Psoas muscle (tissue), 8 donors: Measurements from ENCODE around the gene NEAT1. TPM values are rescaled to one million over a fixed set of nuclear protein-coding genes. Genes with fewer than 3 reads are reported as not detected.

Experiments used
- ATAC-seq, 4 donors: fragments of 200-7000 bp; cut with Tn5 transposase; one replicate each; pipeline ENCODE4 v1.9.1; 2020; ENCODE audit warnings: moderate library complexity in 3 of 4, mild to moderate bottlenecking in 2 of 4
- DNase-seq, 2 donors: peaks; one replicate each; pipeline ENCODE4 v3.0.0-alpha.2; 2020
- H3K27ac ChIP-seq: fragments of 200-600 bp; one replicate; pipeline ENCODE4 v1.8.0; 2022
- H3K27me3 ChIP-seq, 3 donors: fragments of 200-600 bp in 1 of 3; one replicate each; pipeline versions ENCODE4 v1.6.1 to v1.8.0; 2013 to 2022; ENCODE audit warnings: low read length in 2 of 3, mild to moderate bottlenecking in 2 of 3, moderate library complexity in 1 of 3; ENCODE audit not compliant: insufficient read depth in 3 of 3
- H3K36me3 ChIP-seq, 2 donors: fragments of 200-600 bp in 1 of 2; one replicate each; pipeline versions ENCODE4 v1.6.1 to v1.8.0; 2013 to 2022; ENCODE audit warnings: low read depth in 1 of 2, mild to moderate bottlenecking in 1 of 2, moderate library complexity in 1 of 2; ENCODE audit not compliant: insufficient read depth in 1 of 2
- H3K4me1 ChIP-seq: fragments of 200-600 bp; one replicate; pipeline ENCODE4 v1.8.0; 2022
- H3K4me3 ChIP-seq: fragments of 200-600 bp; one replicate; pipeline ENCODE4 v1.8.0; 2022; ENCODE audit warnings: mild to moderate bottlenecking
- H3K9me3 ChIP-seq: fragments of 200-600 bp; one replicate; pipeline ENCODE4 v1.8.0; 2022
- WGBS, 3 donors: extraction: QIAGEN DNeasy Blood & Tissue Kit; methylation state at CpG; one replicate each; pipeline versions ENCODE4 v1.1.6 to v1.1.7; 2013; 5-methylcytosine and 5-hydroxymethylcytosine counted together
- intact Hi-C, 2 donors: fragments of 100-400 bp; cut with DNase I; formaldehyde crosslinking; loops; one replicate each; pipeline versions ENCODE4 v1.11.0 to v1.14.2; 2022
- polyA plus RNA-seq, 3 donors: library from polyadenylated mRNA; stranded (reverse); fragments of 200-250 nt; gene quantifications; one replicate each; pipeline ENCODE4 v1.2.3, GENCODE V29; 2013
- total RNA-seq, 4 donors: library from RNA; stranded (reverse); fragmentation: NEBNext Ultra II Directional in 2 of 4; extraction: Animal tissue kit (Norgen Biotek cat#: 25700) in 2 of 4; gene quantifications; one replicate each; pipeline versions ENCODE4 v1.2.1 to v1.2.4, GENCODE V29; 2021 to 2023
- TF ChIP-seq, protein P1 (sequence below): fragments of 200-600 bp; IDR thresholded peaks from one replicate; pipeline ENCODE4 v1.8.0; 2022; ENCODE audit warnings: antibody characterized with exemption
- donor health status: healthy with polysubstance abuse.
- donor health status: DM: no; HTN: no; CAD: no; lungs with moderate emphysema.
- donor health status: Bipolar disorder and iron deficiency.
- donor health status: healthy.
- donor health status: DM: yes; HTN: yes; CAD: no.
- donor health status: DM: no; HTN: no; CAD: no.
- donor health status: DM: no; HTN: no; CAD: no.
- donor health status: DM: yes; HTN: yes; CAD: no.

NEAT1 gene
- total and polyA plus RNA-seq, 7 donors, result 474 to 1,759 (median 716) TPM

DNA sequence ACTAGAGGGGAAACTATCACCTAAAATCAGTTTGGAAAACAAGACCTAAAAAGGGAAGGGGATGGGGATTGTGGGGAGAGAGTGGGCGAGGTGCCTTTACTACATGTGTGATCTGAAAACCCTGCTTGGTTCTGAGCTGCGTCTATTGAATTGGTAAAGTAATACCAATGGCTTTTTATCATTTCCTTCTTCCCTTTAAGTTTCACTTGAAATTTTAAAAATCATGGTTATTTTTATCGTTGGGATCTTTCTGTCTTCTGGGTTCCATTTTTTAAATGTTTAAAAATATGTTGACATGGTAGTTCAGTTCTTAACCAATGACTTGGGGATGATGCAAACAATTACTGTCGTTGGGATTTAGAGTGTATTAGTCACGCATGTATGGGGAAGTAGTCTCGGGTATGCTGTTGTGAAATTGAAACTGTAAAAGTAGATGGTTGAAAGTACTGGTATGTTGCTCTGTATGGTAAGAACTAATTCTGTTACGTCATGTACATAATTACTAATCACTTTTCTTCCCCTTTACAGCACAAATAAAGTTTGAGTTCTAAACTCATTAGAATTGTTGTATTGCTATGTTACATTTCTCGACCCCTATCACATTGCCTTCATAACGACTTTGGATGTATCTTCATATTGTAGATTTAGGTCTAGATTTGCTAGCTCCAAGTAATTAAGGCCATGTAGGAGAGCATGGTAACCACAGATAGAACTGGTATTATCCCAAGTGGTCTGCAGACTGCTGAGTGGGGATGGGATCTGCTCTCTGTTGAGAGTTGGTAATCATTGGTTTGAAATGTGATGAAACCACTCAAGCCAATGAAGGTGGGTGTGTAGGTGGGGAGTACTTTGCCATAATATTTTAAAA is 3.6 kb downstream of the NEAT1 start:
- ATAC-seq, result peak in 2 of 4 donors; percentile 3 to 10
- TF ChIP-seq, protein P1, sequence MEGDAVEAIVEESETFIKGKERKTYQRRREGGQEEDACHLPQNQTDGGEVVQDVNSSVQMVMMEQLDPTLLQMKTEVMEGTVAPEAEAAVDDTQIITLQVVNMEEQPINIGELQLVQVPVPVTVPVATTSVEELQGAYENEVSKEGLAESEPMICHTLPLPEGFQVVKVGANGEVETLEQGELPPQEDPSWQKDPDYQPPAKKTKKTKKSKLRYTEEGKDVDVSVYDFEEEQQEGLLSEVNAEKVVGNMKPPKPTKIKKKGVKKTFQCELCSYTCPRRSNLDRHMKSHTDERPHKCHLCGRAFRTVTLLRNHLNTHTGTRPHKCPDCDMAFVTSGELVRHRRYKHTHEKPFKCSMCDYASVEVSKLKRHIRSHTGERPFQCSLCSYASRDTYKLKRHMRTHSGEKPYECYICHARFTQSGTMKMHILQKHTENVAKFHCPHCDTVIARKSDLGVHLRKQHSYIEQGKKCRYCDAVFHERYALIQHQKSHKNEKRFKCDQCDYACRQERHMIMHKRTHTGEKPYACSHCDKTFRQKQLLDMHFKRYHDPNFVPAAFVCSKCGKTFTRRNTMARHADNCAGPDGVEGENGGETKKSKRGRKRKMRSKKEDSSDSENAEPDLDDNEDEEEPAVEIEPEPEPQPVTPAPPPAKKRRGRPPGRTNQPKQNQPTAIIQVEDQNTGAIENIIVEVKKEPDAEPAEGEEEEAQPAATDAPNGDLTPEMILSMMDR, result no peak
- Histone ChIP-seq H3K27ac (peak overlapping the region; percentile 100), H3K9me3 (no peaks in the 10 kb centered on the region), H3K27me3 (no peaks in the 10 kb centered on the region), H3K4me1 (peaks cover 18% of the 10 kb centered on the region), H3K36me3 (peaks cover 0 to 75% of the 10 kb centered on the region in 2 donors), H3K4me3 (peak overlapping the region; percentile 86)
- intact Hi-C loops, result loop anchor here in 1 of 2 donors (1.0 kb wide), 1 partner anchor 12 kb away; no protein-coding TSS in a partner anchor
- DNase-seq, result no peak
- WGBS, 3 donors, result 0 to 1% (median 0%) methylated on average over 9 of the region's 9 CpGs

GRCh38 chr11:65426839-65427690 is 4.5 kb downstream of the NEAT1 start:
- H3K4me3 ChIP-seq, result peak overlapping the region; percentile 86
- H3K9me3 ChIP-seq, result no peaks in the 10 kb centered on the region
- H3K36me3 ChIP-seq, result peaks cover 0 to 84% of the 10 kb centered on the region in 2 donors
- DNase-seq (peak; percentile 39 to 67), ATAC-seq (peak; percentile 10 to 13 (median 12))
- intact Hi-C loops, result no loop called here
- no peaks in the 10 kb centered on the region for H3K27me3 ChIP-seq
- peaks cover 22% of the 10 kb centered on the region for H3K4me1 ChIP-seq
- WGBS, 3 donors, result 1 to 5% (median 3%) methylated on average over 10 of the region's 10 CpGs
- TF ChIP-seq, protein P1, result no peak
- H3K27ac ChIP-seq, result peak overlapping the region; percentile 100

- peak overlapping the region; percentile 86 for H3K4me3 ChIP-seq
- TF ChIP-seq, protein P1, result no peak
- intact Hi-C loops, result no loop called here
- H3K4me1 ChIP-seq, result peaks cover 30% of the 10 kb centered on the region
- no peaks in the 10 kb centered on the region for H3K27me3 ChIP-seq
- ATAC-seq (peak; percentile 19 to 38 (median 22)), DNase-seq (peak; percentile 33 to 68)
- peak overlapping the region; percentile 100 for H3K27ac ChIP-seq
- no peaks in the 10 kb centered on the region for H3K9me3 ChIP-seq
- H3K36me3 ChIP-seq, result peaks cover 0 to 92% of the 10 kb centered on the region in 2 donors
- 3 to 14% (median 5%) methylated on average over 11 of the region's 11 CpGs for WGBS, 3 donors
Observed at GRCh38 chr11:65427691-65428577, 5.3 kb downstream of the NEAT1 start.

GRCh38 chr11:65428578-65429067 is 6.0 kb downstream of the NEAT1 start:
- Histone ChIP-seq H3K4me1 (peaks cover 37% of the 10 kb centered on the region), H3K4me3 (peak overlapping the region; percentile 86), H3K36me3 (peaks cover 0 to 94% of the 10 kb centered on the region in 2 donors), H3K27me3 (no peaks in the 10 kb centered on the region), H3K27ac (peak overlapping the region; percentile 100), H3K9me3 (no peaks in the 10 kb centered on the region)
- DNase-seq (peak; percentile 36 to 63), ATAC-seq (peak in 3 of 4 donors; percentile 3)
- TF ChIP-seq, protein P1, result no peak
- 4 to 15% (median 7%) methylated on average over 5 of the region's 5 CpGs for WGBS, 3 donors
- intact Hi-C loops, result no loop called here
